Gastroesophageal sphincter (tissue), 4 donors: ENCODE results near the gene SMC1A. TPM values are rescaled to one million over a fixed set of nuclear protein-coding genes. Genes with fewer than 3 reads are reported as not detected.
"Not testable (repeated sequence)": the region's sequence is repeated elsewhere in the genome, so short reads cannot be mapped to it uniquely, and the experiment has no call there.

Source experiments
- ATAC-seq: fragments of 150-250 bp; one replicate; pipeline ENCODE4 v1.9.1; 2016; ENCODE audit warnings: mild to moderate bottlenecking, moderate library complexity
- H3K27ac ChIP-seq, 4 donors: fragments of 200-600 bp; sonication (generic) in 3 of 4; 1 replicate in 3 of 4; 2 replicates in 1 of 4; pipeline ENCODE4 v1.5.1; 2016 to 2019
- H3K27me3 ChIP-seq: fragments of 200-600 bp; sonication (generic); one replicate; pipeline ENCODE4 v1.5.1; 2019
- H3K36me3 ChIP-seq, 2 donors: fragments of 200-600 bp; sonication (generic); one replicate each; pipeline ENCODE4 v1.5.1; 2019; ENCODE audit warnings: control low read depth in 1 of 2
- H3K4me1 ChIP-seq, 3 donors: fragments of 200-600 bp; sonication (generic); 1 replicate in 2 of 3; 2 replicates in 1 of 3; pipeline ENCODE4 v1.5.1; 2016 to 2019; ENCODE audit warnings: control low read depth in 2 of 3
- H3K4me3 ChIP-seq, 2 donors: fragments of 200-600 bp; sonication (generic); one replicate each; pipeline ENCODE4 v1.5.1; 2019; ENCODE audit warnings: mild to moderate bottlenecking in 1 of 2, moderate library complexity in 1 of 2
- H3K9me3 ChIP-seq, 3 donors: fragments of 200-600 bp; sonication (generic); one replicate each; pipeline ENCODE4 v1.5.1; 2017 to 2019; ENCODE audit warnings: control low read depth in 2 of 3
- EP300 ChIP-seq: sonication (generic); formaldehyde crosslinking; IDR thresholded peaks from one replicate; pipeline ENCODE4 v1.6.1; 2017; ENCODE audit warnings: antibody characterized with exemption, mild to moderate bottlenecking
- POLR2A ChIP-seq, 2 donors: fragments of 450-650 bp; IDR thresholded peaks; one replicate each; pipeline ENCODE4 v1.6.1; 2017; ENCODE audit warnings: antibody characterized with exemption in 2 of 2, mild to moderate bottlenecking in 2 of 2, moderate library complexity in 1 of 2
- POLR2AphosphoS5 ChIP-seq: sonication (generic); formaldehyde crosslinking; IDR thresholded peaks from one replicate; pipeline ENCODE4 v1.6.1; 2017; ENCODE audit warnings: antibody characterized with exemption
- WGBS, 2 donors: methylation state at CpG; one replicate each; pipeline ENCODE4 v1.1.5; 2018; ENCODE audit warnings: low coverage in 1 of 2; 5-methylcytosine and 5-hydroxymethylcytosine counted together
- total RNA-seq, 4 donors: library from RNA; depleted of rRNA; stranded (reverse); fragments of >200 nt; gene quantifications; one replicate each; pipeline ENCODE4 v1.1.0, GENCODE V29; 2016
- TF ChIP-seq, protein P1 (sequence below), 4 experiments: fragments of 200-600 bp in 2 of 4; fragments of 450-650 bp in 2 of 4; sonication (generic) in 1 of 4; IDR thresholded peaks; one replicate each; pipeline ENCODE4 v1.5.1; 2017 to 2019; ENCODE audit warnings: antibody characterized with exemption in 4 of 4, mild to moderate bottlenecking in 2 of 4, moderate library complexity in 2 of 4

SMC1A gene
- total RNA-seq, 4 donors from 2014 or later: 28.4 to 56.0 (median 33.2) TPM

- H3K27me3 ChIP-seq: no peaks in the 10 kb centered on the region
- peak within 1 kb of the TSS; percentile 66 to 74 for H3K4me3 ChIP-seq
- peak; percentile 11 for ATAC-seq
- no peaks in the 10 kb centered on the region for H3K9me3 ChIP-seq
- TF ChIP-seq, protein P1, sequence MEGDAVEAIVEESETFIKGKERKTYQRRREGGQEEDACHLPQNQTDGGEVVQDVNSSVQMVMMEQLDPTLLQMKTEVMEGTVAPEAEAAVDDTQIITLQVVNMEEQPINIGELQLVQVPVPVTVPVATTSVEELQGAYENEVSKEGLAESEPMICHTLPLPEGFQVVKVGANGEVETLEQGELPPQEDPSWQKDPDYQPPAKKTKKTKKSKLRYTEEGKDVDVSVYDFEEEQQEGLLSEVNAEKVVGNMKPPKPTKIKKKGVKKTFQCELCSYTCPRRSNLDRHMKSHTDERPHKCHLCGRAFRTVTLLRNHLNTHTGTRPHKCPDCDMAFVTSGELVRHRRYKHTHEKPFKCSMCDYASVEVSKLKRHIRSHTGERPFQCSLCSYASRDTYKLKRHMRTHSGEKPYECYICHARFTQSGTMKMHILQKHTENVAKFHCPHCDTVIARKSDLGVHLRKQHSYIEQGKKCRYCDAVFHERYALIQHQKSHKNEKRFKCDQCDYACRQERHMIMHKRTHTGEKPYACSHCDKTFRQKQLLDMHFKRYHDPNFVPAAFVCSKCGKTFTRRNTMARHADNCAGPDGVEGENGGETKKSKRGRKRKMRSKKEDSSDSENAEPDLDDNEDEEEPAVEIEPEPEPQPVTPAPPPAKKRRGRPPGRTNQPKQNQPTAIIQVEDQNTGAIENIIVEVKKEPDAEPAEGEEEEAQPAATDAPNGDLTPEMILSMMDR (IDR thresholded peaks at IDR 0.05): no peak
- TF ChIP-seq POLR2A (IDR thresholded peaks at IDR 0.05) (no peak), EP300 (no peak), POLR2AphosphoS5 (no peak)
- H3K27ac ChIP-seq: peak within 1 kb of the TSS; percentile 90 to 97 (median 92)
- WGBS, 2 donors: 0 to 1% methylated on average over 4 to 12 of the region's 17 CpGs
- peaks cover 6 to 22% (median 16%) of the 10 kb centered on the region in 3 donors for H3K4me1 ChIP-seq
- no peaks in the 10 kb centered on the region for H3K36me3 ChIP-seq
These were observed 430 bp upstream of the SMC1A start, which contains the start of gene RIBC1 for GRCh38 chrX:53422861-53423306. TSS of gene RIBC1 (plus strand) at chrX:53422873. CDS start at chrX:53426277, 3,404 bp downstream.

GRCh38 chrX:53421772-53422085, 725 bp downstream of the SMC1A start:
- Histone ChIP-seq H3K9me3 (no peaks in the 10 kb centered on the region), H3K4me3 (peak overlapping the region; percentile 66 to 74), H3K27me3 (no peaks in the 10 kb centered on the region), H3K4me1 (peaks cover 6 to 22% (median 16%) of the 10 kb centered on the region in 3 donors), H3K27ac (peak overlapping the region; percentile 90 to 97 (median 92)), H3K36me3 (no peaks in the 10 kb centered on the region)
- TF ChIP-seq, protein P1 (IDR thresholded peaks at IDR 0.05): no peak
- TF ChIP-seq POLR2AphosphoS5: no peak
- no peak for TF ChIP-seq POLR2A (IDR thresholded peaks at IDR 0.05)
- TF ChIP-seq EP300: no peak
- 0 to 3% methylated on average over 1 to 6 of the region's 15 CpGs for WGBS, 2 donors
- no peak for ATAC-seq

GRCh38 chrX:53421125-53421524, 1.3 kb downstream of the SMC1A start:
- Histone ChIP-seq H3K27ac (no peak overlapping the region), H3K36me3 (no peaks in the 10 kb centered on the region), H3K9me3 (no peaks in the 10 kb centered on the region), H3K27me3 (no peaks in the 10 kb centered on the region), H3K4me1 (peaks cover 6 to 22% (median 16%) of the 10 kb centered on the region in 3 donors), H3K4me3 (peak overlapping the region in 1 of 2 donors; percentile 66)
- no peak for ATAC-seq
- TF ChIP-seq, protein P1 (IDR thresholded peaks at IDR 0.05): no peak
- TF ChIP-seq POLR2A (IDR thresholded peaks at IDR 0.05) (no peak), EP300 (no peak), POLR2AphosphoS5 (no peak)
- WGBS, 2 donors: no CpG with 5 or more reads among the region's 2 CpGs

GRCh38 chrX:53420351-53420750, 2.1 kb downstream of the SMC1A start:
- ATAC-seq, H3K27me3 ChIP-seq, H3K4me3 ChIP-seq, H3K27ac ChIP-seq, H3K36me3 ChIP-seq, H3K9me3 ChIP-seq: not testable (repeated sequence)
- 100% methylated on average over 2 of the region's 3 CpGs; no CpG with 5 or more reads in 1 of the 2 donors for WGBS, 2 donors
- H3K4me1 ChIP-seq: peaks cover 6 to 22% (median 16%) of the 10 kb centered on the region in 3 donors

- Histone ChIP-seq H3K36me3 (peaks cover 0 to 74% of the 10 kb centered on the region in 2 donors), H3K27me3 (no peaks in the 10 kb centered on the region), H3K27ac (no peak overlapping the region), H3K4me3 (no peak overlapping the region), H3K4me1 (no peaks in the 10 kb centered on the region), H3K9me3 (no peaks in the 10 kb centered on the region)
- ATAC-seq: no peak
- TF ChIP-seq POLR2A (IDR thresholded peaks at IDR 0.05) (no peak), EP300 (no peak), POLR2AphosphoS5 (no peak)
- TF ChIP-seq, protein P1 (IDR thresholded peaks at IDR 0.05): no peak
- 88 to 100% methylated on average over 2 of the region's 2 CpGs for WGBS, 2 donors
These were observed 10.0 kb downstream of the SMC1A start for GRCh38 chrX:53412446-53412845.
